ENCODE data around the gene NFAT5.
"Not testable (repeated sequence)": the region's sequence is repeated elsewhere in the genome, so short reads cannot be mapped to it uniquely, and the experiment has no call there.

Gene NFAT5

DNA sequence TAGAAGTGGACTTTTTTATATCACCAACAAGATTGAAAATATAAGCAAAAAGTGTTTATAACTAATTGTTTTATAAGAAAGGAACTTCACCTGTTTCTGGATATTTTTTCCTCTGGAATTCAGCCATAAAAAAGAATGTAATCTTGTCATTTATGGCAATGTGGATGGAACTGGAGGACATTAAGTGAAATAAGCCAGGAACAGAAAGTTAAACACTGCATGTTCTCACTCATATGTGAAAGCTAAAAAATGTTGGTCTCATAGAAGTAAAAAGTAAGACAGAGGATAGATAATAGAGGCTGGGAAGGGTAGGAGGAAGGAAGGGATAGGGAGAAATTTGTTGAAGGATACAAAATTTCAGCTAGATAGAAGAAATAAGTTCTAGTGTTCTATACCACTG lies 67.6 kb downstream of the NFAT5 start:
- no peak overlapping the region for H3K4me3 ChIP-seq (ENCODE audit: low read depth, low read length)

DNA sequence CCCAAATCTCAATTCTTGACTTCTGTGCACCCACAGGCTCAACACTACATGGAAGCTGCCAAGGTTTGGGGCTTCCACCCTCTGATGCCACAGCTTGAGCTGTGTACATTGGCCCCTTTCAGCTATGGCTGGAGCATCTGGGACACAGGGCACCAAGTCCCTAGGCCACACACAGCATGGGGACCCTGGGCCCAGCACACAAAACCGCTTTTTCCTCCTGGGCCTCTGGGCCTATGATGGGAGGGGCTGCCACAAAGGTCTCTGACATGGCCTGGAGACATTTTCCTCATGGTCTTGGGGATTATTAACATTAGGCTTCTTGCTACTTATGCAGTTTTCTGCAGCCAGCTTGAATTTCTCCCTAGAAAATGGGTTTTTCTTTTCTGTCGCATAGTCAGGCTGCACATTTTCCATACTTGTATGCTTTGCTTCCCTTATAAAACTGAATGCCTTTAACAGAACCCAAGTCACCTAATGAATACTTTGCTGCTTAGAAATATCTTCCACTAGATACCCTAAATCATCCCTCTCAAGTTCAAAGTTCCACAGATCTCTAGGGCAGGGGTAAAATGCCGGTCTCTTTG lies 70.9 kb downstream of the NFAT5 start:
- not testable (repeated sequence) for H3K4me3 ChIP-seq (ENCODE audit: low read depth, low read length)

DNA sequence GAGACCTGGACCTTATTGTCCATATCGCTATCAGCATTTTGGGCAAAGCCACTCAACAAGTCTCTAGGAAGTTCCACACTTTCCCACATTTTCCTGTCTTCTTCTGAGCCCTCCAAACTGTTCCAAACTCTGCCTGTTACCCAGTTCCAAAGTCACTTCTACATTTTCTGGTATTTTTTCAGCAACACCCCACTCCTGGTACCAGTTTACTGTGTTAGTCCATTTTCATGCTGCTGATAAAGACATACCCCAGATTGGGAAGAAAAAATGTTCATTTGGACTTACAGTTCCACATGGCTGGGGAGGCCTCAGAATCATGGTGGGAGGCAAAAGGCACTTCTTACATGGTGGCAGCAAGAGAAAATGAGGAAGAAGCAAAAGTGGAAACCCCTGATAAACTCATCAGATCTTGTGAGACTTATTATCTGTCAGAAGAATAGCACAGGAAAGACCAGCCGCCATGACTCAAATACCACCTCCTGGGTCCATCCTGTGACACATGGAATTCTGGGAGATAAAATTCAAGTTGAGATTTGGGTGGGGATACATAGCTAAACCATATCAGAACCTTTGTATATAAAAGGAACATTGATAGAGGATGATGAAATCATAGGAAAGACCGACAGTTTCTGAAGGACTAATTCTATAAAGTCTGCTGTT lies 71.6 kb downstream of the NFAT5 start:
- not testable (repeated sequence) for H3K4me3 ChIP-seq (ENCODE audit: low read depth, low read length)

DNA sequence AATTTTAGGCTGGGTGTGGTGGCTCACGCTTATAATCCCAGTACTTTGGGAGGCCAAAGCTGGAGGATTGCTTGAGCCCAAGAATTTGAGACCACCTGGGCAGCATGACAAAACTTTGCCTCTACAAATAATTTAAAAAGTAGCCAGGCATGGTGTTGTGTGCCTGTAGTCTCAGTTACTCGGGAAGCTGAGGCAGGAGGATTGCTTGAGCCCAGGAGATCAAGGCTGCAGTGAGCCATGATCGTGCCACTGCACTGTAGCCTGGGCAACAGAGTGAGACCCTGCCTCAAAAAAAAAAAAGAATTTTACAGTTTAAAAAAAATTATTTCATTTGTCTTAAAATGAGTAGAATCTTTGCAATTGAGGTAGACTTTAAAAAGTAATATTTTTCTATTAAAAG lies 78.2 kb downstream of the NFAT5 start:
- not testable (repeated sequence) for H3K4me3 ChIP-seq (ENCODE audit: low read depth, low read length)

DNA sequence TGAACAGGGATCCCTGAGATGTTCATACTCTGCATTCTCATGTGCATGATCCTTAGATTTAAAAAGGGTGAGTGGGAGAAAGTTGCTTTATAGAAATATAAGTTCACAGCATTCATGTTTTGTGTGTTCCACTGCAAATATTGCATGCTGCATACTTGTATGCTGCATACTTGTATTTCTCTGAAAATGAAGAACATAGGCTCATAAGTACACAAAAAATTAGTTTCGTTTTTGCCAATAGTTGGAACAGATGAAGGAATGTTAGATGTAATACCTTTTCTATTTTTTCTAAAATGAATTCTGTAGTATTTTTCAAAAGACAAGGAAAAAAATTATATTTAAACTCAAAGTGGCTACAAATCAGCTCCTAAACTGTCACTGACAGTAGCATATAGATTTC lies 79.0 kb downstream of the NFAT5 start:
- H3K4me3 ChIP-seq (ENCODE audit: low read depth, low read length): no peak overlapping the region

DNA sequence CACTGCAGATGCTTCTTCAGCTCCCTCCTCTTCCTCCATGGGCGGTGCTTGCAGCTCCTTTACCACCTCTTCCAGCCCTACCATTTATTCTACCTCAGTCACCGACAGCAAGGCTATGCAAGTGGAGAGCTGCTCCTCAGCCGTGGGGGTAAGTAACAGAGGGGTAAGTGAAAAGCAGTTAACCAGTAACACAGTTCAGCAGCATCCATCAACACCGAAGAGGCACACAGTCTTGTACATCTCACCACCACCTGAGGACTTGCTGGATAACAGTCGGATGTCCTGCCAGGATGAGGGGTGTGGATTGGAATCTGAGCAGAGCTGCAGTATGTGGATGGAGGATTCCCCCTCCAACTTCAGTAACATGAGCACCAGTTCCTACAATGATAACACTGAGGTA lies 81.3 kb downstream of the NFAT5 start:
- no peak overlapping the region for H3K4me3 ChIP-seq (ENCODE audit: low read depth, low read length)

DNA sequence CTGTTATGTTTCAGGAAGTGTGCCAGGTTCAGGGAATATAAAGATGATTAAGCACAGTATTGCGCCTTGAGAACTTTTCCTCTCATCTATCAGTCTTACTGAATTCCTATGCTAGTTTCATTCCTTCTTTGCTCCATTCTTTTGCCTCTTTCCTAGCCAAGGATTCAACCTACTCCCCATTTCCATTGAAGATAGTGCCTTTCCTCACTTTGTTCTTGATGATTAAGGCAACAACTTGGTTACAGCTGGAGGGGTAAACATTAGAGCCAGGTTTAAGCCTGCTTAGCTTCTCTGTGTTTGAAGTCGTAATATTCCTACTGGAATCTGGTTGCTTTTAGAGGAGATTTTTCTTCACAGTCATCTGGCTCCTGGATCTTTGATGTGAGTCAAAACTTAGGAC lies 85.5 kb downstream of the NFAT5 start:
- H3K4me3 ChIP-seq (ENCODE audit: low read depth, low read length): no peak overlapping the region

DNA sequence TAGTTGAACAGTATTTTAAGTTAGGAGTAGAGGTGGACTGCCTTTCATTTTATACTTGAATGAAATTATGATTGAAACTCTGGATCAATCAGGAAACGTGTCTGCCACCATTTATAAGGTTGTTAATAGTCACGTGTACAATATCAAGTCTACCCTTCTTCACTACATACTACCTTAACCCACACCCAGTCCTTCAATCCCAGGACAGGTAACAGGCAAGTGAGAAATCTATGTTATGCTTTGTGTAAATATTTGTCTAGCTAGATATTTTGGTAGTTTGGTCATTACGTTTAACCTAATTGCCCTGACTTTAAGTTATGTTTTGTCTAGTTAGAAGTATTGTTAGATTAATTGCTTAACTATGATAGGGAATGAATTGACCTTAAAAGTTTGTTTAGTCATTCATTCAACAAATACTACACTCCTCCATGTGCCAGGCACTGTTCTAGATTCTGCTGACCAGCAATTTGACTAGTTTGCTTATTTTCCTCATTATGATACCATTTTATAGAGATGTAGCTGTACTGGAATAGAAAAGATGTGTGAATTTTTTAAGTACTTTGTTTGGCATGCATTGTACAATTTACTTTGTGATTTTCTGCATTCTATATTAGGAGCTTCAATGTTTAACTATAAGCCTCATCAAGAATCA lies 88.6 kb downstream of the NFAT5 start:
- no peak overlapping the region for H3K4me3 ChIP-seq (ENCODE audit: low read depth, low read length)

DNA sequence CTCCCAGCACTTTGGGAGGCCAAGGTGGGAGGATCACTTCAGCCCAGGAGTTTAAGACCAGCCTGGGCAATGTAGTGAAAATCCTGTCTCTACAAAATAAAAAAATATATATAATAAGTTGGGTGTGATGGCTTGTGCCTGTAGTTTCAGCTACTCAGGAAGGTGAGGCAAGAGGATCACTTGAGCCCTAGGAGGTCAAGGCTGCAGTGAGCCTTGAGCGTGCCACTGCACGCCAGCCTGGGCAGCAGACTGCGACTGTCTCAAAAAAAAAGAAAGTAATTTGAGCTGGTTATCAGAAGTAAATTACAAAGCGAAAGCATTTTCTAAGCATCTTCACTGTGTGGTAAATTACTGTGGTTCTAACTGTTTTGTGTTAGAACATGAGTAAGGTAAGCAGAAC lies 94.4 kb downstream of the NFAT5 start:
- H3K4me3 ChIP-seq (ENCODE audit: low read depth, low read length): no peak overlapping the region

DNA sequence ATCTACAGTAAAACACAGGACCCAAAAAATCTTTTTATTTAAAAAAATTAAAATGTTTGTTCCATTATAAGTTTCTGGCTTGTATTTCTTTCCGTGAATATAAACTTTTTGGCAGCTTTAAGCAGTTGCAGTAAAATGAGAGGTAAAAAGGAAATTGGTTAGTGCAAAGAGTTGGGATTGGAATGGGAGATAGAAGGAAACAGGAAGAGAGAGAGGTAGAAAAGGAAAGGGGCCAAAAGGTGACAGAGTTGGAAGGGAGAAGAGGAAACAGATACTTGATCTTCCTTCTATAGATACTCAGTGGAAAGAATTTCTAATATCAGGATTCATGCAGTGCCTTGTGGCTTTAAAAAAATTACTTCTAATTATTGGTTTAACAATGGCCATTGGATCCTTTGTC lies 97.1 kb downstream of the NFAT5 start:
- H3K4me3 ChIP-seq (ENCODE audit: low read depth, low read length): no peak overlapping the region

DNA sequence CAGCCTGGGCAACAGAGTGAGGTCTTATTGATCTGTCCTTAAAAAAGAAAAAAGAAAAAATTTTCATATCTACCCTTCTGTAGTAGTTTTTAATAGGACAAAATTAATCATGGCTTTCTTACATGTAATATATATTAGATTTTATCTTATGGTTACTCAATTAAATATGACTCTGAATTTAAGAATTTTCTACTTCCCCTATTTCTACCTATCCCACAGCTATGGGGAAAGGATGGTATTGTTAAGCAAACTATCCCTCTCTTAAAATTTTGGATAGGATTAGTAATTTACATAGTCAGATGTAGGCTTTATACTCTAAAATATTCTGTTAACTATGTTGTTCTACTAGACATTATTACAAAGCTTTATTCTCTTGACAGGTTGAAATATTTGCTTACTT lies 98.1 kb downstream of the NFAT5 start:
- no peak overlapping the region for H3K4me3 ChIP-seq (ENCODE audit: low read depth, low read length)

DNA sequence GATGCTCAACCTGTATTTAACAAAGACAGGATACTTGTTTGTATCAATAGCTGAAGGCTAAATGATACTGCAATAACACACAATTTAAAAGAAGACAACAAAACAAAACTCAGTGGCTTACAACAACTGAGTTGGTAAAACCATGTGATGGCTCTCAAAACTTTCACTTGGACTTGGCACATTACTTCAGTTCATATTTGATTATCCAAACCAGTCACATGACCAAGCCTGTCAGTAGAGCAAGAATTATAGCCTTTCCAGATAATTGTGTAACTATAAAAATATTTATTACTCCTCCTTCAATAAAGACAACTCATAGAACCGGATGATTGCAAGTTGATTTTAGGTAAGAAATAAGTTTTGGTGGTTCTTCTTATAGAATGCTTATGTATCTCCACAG lies 103.8 kb downstream of the NFAT5 start:
- H3K4me3 ChIP-seq (ENCODE audit: low read depth, low read length): no peak overlapping the region

DNA sequence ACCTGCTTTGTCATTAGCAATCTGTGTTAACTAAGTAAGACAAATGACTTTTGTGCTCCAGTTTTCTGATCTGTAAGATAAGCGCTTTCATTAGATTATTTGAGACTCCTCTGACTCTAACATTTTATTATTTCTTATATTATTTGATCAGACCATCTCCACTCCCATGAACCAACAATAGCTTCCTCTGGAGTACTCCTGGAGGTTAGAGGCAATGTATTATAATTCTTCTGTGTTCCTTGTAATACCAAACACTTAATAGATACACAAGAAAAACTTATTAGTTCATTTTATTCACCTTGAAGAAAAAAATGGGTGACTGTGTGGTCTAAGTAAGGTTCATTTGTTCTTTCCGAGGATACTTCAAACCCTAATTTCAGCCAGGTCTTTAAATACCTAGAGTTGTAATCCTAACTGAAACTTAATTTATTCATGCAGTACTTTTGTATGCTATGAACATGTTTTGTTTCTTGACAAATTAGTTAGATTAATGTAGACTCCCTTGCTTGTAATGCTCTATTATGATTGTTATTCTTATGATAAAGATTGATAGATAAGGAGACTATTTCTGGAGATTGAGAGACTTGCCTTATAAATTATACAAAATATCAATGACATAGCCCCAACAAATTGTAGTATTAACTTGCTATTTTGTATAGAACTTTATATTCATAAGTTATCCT lies 106.7 kb downstream of the NFAT5 start:
- H3K4me3 ChIP-seq (ENCODE audit: low read depth, low read length): no peak overlapping the region

DNA sequence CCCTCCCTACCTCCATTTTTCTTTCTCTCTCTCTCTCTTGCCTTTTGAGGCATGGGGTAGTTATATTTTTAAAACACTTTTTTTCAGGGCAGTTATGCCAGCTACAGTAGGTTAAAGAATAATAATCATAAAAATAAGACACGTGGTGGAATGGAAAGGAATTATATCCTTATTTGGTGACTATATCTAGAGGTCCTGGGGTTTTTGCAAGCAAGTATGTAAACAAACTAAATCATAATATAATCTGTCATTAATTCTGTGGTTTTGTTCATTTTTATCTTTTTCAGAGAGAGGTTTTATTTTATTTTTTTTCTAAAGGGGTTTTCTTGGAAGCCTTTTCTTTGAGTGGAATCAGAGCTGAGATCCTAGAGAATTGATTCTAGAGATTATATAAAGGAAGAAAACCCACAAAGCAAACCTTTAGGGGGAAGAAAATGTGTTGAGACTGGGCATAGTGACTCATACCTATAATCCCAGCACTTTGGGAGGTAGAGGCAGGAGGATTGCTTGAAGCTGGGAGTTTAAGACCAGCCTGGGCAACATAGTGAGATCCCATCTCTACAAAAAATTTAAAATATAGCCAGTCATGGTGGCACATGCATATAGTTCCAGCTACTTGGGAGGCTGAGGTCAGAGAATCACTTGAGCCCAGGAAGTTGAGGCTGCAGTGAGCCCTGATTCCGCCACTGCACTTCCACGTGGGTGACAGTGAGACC lies 107.4 kb downstream of the NFAT5 start:
- no peak overlapping the region for H3K4me3 ChIP-seq (ENCODE audit: low read depth, low read length)

DNA sequence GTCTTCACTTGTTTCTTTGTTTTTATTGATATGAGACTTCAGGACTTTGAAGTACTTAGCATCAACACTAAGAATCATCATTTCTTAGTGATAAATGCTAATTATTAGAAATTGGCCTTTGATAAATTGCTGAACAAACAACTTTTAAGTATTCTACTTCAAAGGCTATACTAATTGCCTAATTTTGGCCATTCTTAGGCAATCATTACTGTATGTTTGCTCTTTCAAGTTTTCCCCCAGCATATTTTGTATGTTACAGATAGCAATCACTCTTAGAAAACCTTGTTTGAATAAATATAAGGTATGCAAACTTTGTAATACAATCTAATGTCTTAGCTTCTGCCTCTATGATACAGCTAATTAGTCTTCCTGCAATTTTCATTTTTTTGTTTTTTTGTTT lies 114.6 kb downstream of the NFAT5 start:
- H3K4me3 ChIP-seq (ENCODE audit: low read depth, low read length): no peak overlapping the region

DNA sequence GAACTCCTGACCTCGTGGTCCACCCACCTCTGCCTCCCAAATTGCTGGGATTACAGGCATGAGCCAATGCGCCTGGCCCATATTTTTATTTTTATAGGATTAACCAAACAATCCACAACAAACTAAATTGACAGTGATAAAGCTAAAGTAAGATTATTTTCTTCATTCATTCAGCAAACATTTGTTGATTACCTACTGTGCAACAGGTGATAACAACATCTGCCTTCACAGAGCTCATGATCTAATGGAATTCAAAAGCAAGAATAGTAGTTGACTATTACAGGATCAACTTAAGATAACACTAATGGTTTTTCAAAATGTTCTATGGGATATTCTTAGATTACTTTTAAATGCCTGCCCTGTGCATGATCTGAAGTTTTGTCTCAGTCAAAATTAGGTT lies 122.8 kb downstream of the NFAT5 start:
- H3K4me3 ChIP-seq (ENCODE audit: low read depth, low read length): no peak overlapping the region

DNA sequence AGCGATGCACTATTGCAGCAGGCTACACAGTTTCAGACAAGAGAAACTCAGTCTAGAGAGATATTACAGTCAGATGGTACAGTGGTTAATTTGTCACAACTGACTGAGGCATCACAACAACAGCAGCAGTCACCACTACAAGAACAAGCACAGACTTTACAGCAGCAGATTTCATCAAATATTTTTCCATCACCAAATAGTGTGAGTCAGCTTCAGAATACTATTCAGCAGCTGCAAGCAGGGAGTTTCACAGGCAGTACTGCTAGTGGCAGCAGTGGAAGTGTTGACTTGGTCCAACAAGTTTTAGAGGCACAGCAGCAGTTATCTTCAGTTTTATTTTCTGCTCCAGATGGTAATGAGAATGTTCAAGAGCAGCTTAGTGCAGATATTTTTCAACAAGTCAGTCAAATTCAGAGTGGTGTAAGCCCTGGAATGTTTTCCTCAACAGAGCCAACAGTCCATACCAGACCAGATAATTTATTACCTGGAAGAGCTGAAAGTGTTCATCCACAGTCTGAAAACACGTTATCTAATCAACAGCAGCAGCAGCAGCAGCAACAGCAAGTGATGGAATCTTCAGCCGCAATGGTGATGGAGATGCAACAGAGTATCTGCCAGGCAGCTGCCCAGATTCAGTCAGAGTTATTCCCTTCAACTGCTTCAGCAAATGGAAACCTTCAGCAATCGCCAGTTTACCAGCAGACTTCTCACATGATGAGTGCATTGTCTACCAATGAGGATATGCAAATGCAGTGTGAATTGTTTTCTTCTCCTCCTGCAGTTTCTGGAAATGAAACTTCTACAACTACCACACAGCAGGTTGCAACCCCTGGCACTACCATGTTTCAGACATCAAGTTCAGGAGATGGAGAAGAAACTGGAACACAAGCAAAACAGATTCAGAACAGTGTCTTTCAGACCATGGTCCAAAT lies 126.5 kb downstream of the NFAT5 start:
- no peak overlapping the region for H3K4me3 ChIP-seq (ENCODE audit: low read depth, low read length)

DNA sequence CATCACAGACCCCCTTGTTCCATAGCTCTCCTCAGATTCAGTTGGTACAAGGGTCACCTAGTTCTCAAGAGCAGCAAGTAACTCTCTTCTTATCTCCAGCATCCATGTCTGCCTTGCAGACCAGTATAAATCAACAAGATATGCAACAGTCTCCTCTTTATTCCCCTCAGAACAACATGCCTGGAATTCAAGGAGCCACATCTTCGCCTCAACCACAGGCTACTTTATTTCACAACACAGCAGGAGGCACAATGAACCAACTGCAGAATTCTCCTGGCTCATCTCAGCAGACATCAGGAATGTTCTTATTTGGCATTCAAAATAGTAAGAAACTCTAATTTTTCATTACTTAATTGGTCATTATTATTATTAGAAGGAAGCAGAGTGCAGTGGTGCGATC lies 128.2 kb downstream of the NFAT5 start:
- H3K4me3 ChIP-seq (ENCODE audit: low read depth, low read length): no peak overlapping the region

DNA sequence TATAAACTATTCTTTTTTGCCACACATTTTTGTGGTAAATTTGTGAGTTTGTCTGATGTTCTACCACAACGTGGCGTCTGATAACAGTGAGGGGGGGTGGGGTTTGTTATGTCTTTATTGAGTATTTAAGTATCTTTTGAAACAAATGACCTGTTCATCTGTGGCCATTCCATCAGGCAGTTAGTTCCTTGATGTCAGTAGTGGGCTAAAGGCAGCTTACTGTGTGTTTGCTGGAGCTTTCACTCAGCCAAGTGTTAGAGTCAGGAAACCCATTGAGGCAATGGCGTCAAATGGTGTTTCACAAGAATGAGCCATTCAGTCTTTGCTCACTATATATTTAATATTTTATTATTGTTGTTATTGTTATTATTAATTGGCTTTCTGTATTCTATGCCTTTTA lies 132.6 kb downstream of the NFAT5 start:
- H3K4me3 ChIP-seq (ENCODE audit: low read depth, low read length): no peak overlapping the region

DNA sequence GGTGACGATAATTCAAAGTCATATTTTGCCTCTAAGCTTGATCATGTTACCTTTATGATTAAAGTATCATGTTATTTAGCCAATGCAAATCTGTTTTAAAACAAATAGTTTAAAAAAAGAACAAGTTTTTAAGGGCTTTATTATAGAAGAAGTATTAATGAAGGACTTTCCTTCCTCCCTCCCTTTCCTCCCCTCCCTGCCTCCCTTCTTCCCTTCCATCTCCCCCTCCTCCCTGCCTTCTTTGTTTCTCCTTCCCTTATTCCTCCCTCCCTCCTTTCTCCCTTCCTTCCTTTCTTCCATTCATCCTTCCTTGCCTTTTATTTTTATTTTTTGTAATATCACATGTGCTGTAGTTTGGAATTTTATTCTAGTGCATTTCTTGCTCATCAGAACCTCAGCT lies 134.1 kb downstream of the NFAT5 start:
- no peak overlapping the region for H3K4me3 ChIP-seq (ENCODE audit: low read depth, low read length)

Data from iPS-11a (cell line).